Liver (tissue), 9 donors: ENCODE measurements around the gene DPYD. TPM values are rescaled to one million over a fixed set of nuclear protein-coding genes. Genes with fewer than 3 reads are reported as not detected.

Source experiments
- DNase-seq: peaks from one replicate; pipeline ENCODE4 v3.0.0-alpha.2; 2017; ENCODE audit warnings: low spot score
- H3K27ac ChIP-seq, 2 donors: one replicate each; pipeline ENCODE4 v1.7.0; 2013; ENCODE audit warnings: inconsistent platforms in 2 of 2, low read length in 2 of 2, control low read depth in 1 of 2, low read depth in 1 of 2, mild to moderate bottlenecking in 1 of 2
- H3K27me3 ChIP-seq, 4 donors: one replicate each; pipeline versions ENCODE4 v1.6.1 to v1.7.0; 2013; ENCODE audit warnings: low read length in 3 of 4, inconsistent platforms in 1 of 4, mild to moderate bottlenecking in 1 of 4, moderate library complexity in 1 of 4; ENCODE audit not compliant: control insufficient read depth in 4 of 4, insufficient read depth in 4 of 4
- H3K36me3 ChIP-seq, 4 donors: one replicate each; pipeline versions ENCODE4 v1.6.1 to v1.7.0; 2013; ENCODE audit warnings: low read length in 3 of 4, mild to moderate bottlenecking in 3 of 4, low read depth in 1 of 4, moderate library complexity in 1 of 4; ENCODE audit not compliant: control insufficient read depth in 4 of 4, insufficient read depth in 3 of 4
- H3K4me1 ChIP-seq, 4 donors: one replicate each; pipeline versions ENCODE4 v1.6.1 to v1.7.0; 2013; ENCODE audit warnings: low read length in 3 of 4, mild to moderate bottlenecking in 3 of 4, moderate library complexity in 1 of 4; ENCODE audit not compliant: control insufficient read depth in 4 of 4, insufficient read depth in 4 of 4
- H3K4me3 ChIP-seq, 3 donors: one replicate each; pipeline versions ENCODE4 v1.6.1 to v1.7.0; 2013; ENCODE audit warnings: low read length in 3 of 3, control low read depth in 1 of 3, low read depth in 1 of 3, mild to moderate bottlenecking in 1 of 3
- H3K9ac ChIP-seq, 2 donors: one replicate each; pipeline ENCODE4 v1.7.0; 2013; ENCODE audit warnings: low read length in 2 of 2, mild to moderate bottlenecking in 2 of 2, moderate library complexity in 2 of 2, control low read depth in 1 of 2, low read depth in 1 of 2
- H3K9me3 ChIP-seq, 4 donors: one replicate each; pipeline versions ENCODE4 v1.6.1 to v1.7.0; 2013; ENCODE audit warnings: low read length in 3 of 4; ENCODE audit not compliant: control insufficient read depth in 4 of 4
- CTCF ChIP-seq: fragments of 150-350 bp; IDR thresholded peaks from 2 replicates; pipeline ENCODE4 v1.5.1; 2017; ENCODE audit warnings: improper control_type of control experiment, low read depth, low read length; ENCODE audit not compliant: missing input control
- EGR1 ChIP-seq, 2 donors: IDR thresholded peaks; 2 replicates each; pipeline ENCODE4 v1.6.1; 2016 to 2018; ENCODE audit warnings: antibody characterized with exemption in 2 of 2, low read depth in 2 of 2
- FOXA1 ChIP-seq: IDR thresholded peaks from 2 replicates; pipeline ENCODE4 v1.6.1; 2016; ENCODE audit warnings: antibody characterized with exemption
- FOXA2 ChIP-seq: IDR thresholded peaks from 2 replicates; pipeline ENCODE4 v1.6.1; 2016; ENCODE audit warnings: antibody characterized with exemption
- GABPA ChIP-seq, 2 donors: IDR thresholded peaks in 1 of 2; conservative IDR thresholded peaks in 1 of 2; 2 replicates each; pipeline ENCODE4 v1.6.1; 2016; ENCODE audit warnings: antibody characterized with exemption in 2 of 2, mild to moderate bottlenecking in 1 of 2, moderate library complexity in 1 of 2
- HNF4A ChIP-seq, 2 donors: conservative IDR thresholded peaks; 2 replicates each; pipeline ENCODE4 v1.6.1; 2016; ENCODE audit warnings: antibody characterized with exemption in 2 of 2, mild to moderate bottlenecking in 2 of 2
- HNF4G ChIP-seq: IDR thresholded peaks from 2 replicates; pipeline ENCODE4 v1.6.1; 2016; ENCODE audit warnings: antibody characterized with exemption
- JUND ChIP-seq, 2 donors: IDR thresholded peaks; 2 replicates each; pipeline ENCODE4 v1.6.1; 2016; ENCODE audit warnings: antibody characterized with exemption in 2 of 2
- MAX ChIP-seq: IDR thresholded peaks from 2 replicates; pipeline ENCODE4 v1.6.1; 2016; ENCODE audit warnings: antibody characterized with exemption
- NR2F2 ChIP-seq: IDR thresholded peaks from 2 replicates; pipeline ENCODE4 v1.6.1; 2016; ENCODE audit warnings: antibody characterized with exemption
- RAD21 ChIP-seq, 2 donors: IDR thresholded peaks; 2 replicates each; pipeline ENCODE4 v1.6.1; 2016; ENCODE audit warnings: antibody characterized with exemption in 2 of 2, mild to moderate bottlenecking in 2 of 2
- REST ChIP-seq: IDR thresholded peaks from 2 replicates; pipeline ENCODE4 v1.6.1; 2016; ENCODE audit warnings: antibody characterized with exemption, mild to moderate bottlenecking
- RXRA ChIP-seq, 2 donors: IDR thresholded peaks; 2 replicates each; pipeline ENCODE4 v1.6.1; 2017 to 2018; ENCODE audit warnings: antibody characterized with exemption in 2 of 2, mild to moderate bottlenecking in 1 of 2
- TAF1 ChIP-seq: conservative IDR thresholded peaks from 2 replicates; pipeline ENCODE4 v1.6.1; 2016; ENCODE audit warnings: antibody characterized with exemption, mild to moderate bottlenecking
- YY1 ChIP-seq: IDR thresholded peaks from 2 replicates; pipeline ENCODE4 v1.6.1; 2016; ENCODE audit warnings: antibody characterized with exemption, mild to moderate bottlenecking
- ZBTB33 ChIP-seq: IDR thresholded peaks from 2 replicates; pipeline ENCODE4 v1.6.1; 2016; ENCODE audit warnings: antibody characterized with exemption
- whole genome bisulfite sequencing: extraction: QIAGEN DNeasy Blood & Tissue Kit; methylation state at CpG from one replicate; pipeline ENCODE4 v1.1.7; 2013; 5-methylcytosine and 5-hydroxymethylcytosine counted together
- polyA plus RNA-seq, 2 donors: library from polyadenylated mRNA; stranded (reverse) in 1 of 2; unstranded in 1 of 2; fragments of 200-250 nt in 1 of 2; fragments of >200 nt in 1 of 2; fragmentation: Nextera tagmentation in 1 of 2; extraction: Ambion mirVana in 1 of 2; gene quantifications; one replicate each; pipeline versions ENCODE4 v1.2.1 to v1.2.3, GENCODE V29; 2013 to 2015
- total RNA-seq, 2 donors: library from RNA; depleted of rRNA; stranded (reverse); fragments of >200 nt; gene quantifications; one replicate each; pipeline ENCODE4 v1.2.3, GENCODE V29; 2014
- donor health status: healthy.
- donor health status: healthy.
- donor health status: healthy.
- donor health status: healthy.
- donor health status: healthy.

Gene DPYD
- total and polyA plus RNA-seq, 4 donors: 16.2 to 142 (median 47.0) TPM

GRCh38 chr1:97711858-97712257 is 209.0 kb downstream of the DPYD start:
- Histone ChIP-seq H3K9ac (no peak overlapping the region), H3K4me1 (no peaks in the 10 kb centered on the region), H3K36me3 (peaks cover 0 to 2% (median 0%) of the 10 kb centered on the region in 4 donors), H3K9me3 (no peaks in the 10 kb centered on the region), H3K27me3 (no peaks in the 10 kb centered on the region), H3K27ac (no peak overlapping the region), H3K4me3 (no peak overlapping the region)
- DNase-seq: no peak
- 96% methylated on average over 1 of the region's 1 CpG for WGBS
- TF ChIP-seq RAD21 (IDR thresholded peaks at IDR 0.05) (no peak), EGR1 (IDR thresholded peaks at IDR 0.05; ENCODE audit: low read depth in 2 of 2) (no peak), FOXA2 (no peak), NR2F2 (no peak), FOXA1 (no peak), RXRA (IDR thresholded peaks at IDR 0.05) (no peak), YY1 (no peak), TAF1 (no peak), CTCF (no peak), HNF4G (no peak), REST (no peak), ZBTB33 (no peak), GABPA (IDR thresholded peaks at IDR 0.05 in 1 of 2, conservative IDR thresholded peaks at IDR 0.05 in 1 of 2) (no peak), HNF4A (conservative IDR thresholded peaks at IDR 0.05) (no peak)

GRCh38 chr1:97693601-97694000 is 227.2 kb downstream of the DPYD start:
- Histone ChIP-seq H3K4me3 (no peak overlapping the region), H3K27ac (no peak overlapping the region), H3K9me3 (no peaks in the 10 kb centered on the region), H3K9ac (no peak overlapping the region), H3K4me1 (no peaks in the 10 kb centered on the region), H3K27me3 (no peaks in the 10 kb centered on the region), H3K36me3 (peaks cover 0 to 14% (median 8%) of the 10 kb centered on the region in 4 donors)
- DNase-seq: no peak
- 95% methylated on average over 1 of the region's 1 CpG for WGBS
- no peak for TF ChIP-seq MAX
- TF ChIP-seq REST: no peak
- no peak for TF ChIP-seq NR2F2
- TF ChIP-seq FOXA1: no peak
- TF ChIP-seq JUND (IDR thresholded peaks at IDR 0.05): no peak
- TF ChIP-seq CTCF: no peak
- no peak for TF ChIP-seq ZBTB33
- TF ChIP-seq GABPA (IDR thresholded peaks at IDR 0.05 in 1 of 2, conservative IDR thresholded peaks at IDR 0.05 in 1 of 2): no peak
- no peak for TF ChIP-seq YY1
- no peak for TF ChIP-seq RAD21 (IDR thresholded peaks at IDR 0.05)
- no peak for TF ChIP-seq FOXA2
